ENCODE results near the gene PLEKHG7. TPM values are rescaled to one million over a fixed set of nuclear protein-coding genes. Genes with fewer than 3 reads are reported as not detected.

Gene PLEKHG7
- total and polyA plus RNA-seq, 2 of the 8 experiments (the other 6 are each of a cell fraction or from before 2014, with no cell fraction given), result not detected

DNA sequence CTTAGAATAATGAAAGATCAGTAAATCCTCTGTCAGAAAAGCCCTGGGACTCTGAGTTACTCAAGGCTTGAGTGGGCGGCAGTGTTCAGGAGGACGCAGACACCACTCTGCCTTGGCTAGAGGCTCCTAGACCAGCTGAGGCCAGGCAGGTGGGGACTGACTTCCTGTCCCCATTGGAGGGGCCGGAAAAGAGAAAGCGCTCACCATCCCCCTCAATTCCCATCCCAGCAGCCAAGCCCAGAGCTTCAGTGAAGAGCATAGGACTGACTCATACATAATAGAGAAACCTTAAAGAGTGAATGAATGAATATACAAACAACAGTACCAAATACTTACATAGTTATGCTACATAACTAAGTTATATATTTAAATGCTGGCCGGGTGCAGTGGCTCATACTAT lies 62.0 kb downstream of the PLEKHG7 start:
- Histone ChIP-seq H2BK120ac (replicated peaks; ENCODE audit: low read depth, low read length) (no peak overlapping the region), H4K8ac (ENCODE audit: extremely low read depth, insufficient read depth, low read length) (no peak overlapping the region), H3K9ac (replicated peaks in 1 of 4; ENCODE audit: extremely low read depth in 1 of 4, low read depth in 3 of 4, low read length in 3 of 4) (no peak overlapping the region), H2AFZ (ENCODE audit: low read length) (no peak overlapping the region), H3K27ac (ENCODE audit: low read depth, low read length) (no peak overlapping the region), H3K79me1 (ENCODE audit: low read depth, low read length) (no peaks in the 10 kb centered on the region), H4K20me1 (replicated peaks in 1 of 2; ENCODE audit: control insufficient read depth in 1 of 2, insufficient read depth in 2 of 2, low read length in 2 of 2) (no peaks in the 10 kb centered on the region), H3K27me3 (replicated peaks in 1 of 4; ENCODE audit: control insufficient read depth in 3 of 4, extremely low read depth in 1 of 4, insufficient read depth in 3 of 4, low read length in 3 of 4) (no peaks in the 10 kb centered on the region), H3K23me2 (ENCODE audit: low read depth, low read length) (no peaks in the 10 kb centered on the region), H2AK5ac (ENCODE audit: low read depth, low read length) (no peak overlapping the region), H4K5ac (ENCODE audit: insufficient read length, low read depth, low read length) (no peak overlapping the region), H3K14ac (ENCODE audit: insufficient read length) (no peak overlapping the region), H3K56ac (replicated peaks; ENCODE audit: insufficient read length, low read depth, low read length) (no peak overlapping the region), H2BK5ac (ENCODE audit: low read depth, low read length) (no peak overlapping the region), H3K79me2 (ENCODE audit: control insufficient read depth in 1 of 2, insufficient read depth in 2 of 2, low read length in 2 of 2) (no peaks in the 10 kb centered on the region), H3K36me3 (ENCODE audit: control insufficient read depth in 2 of 4, insufficient read depth in 4 of 4, low read length in 3 of 4) (no peaks in the 10 kb centered on the region), H3K18ac (ENCODE audit: extremely low read depth, low read length) (no peak overlapping the region), H2BK20ac (ENCODE audit: low read length) (no peak overlapping the region), H4K91ac (replicated peaks; ENCODE audit: insufficient read length, low read length) (no peak overlapping the region), H3K23ac (ENCODE audit: insufficient read length) (no peak overlapping the region), H3K4me2 (ENCODE audit: insufficient read depth in 1 of 2, low read depth in 2 of 2, low read length in 2 of 2) (no peak overlapping the region), H2BK12ac (ENCODE audit: low read depth, low read length) (no peak overlapping the region), H3K4me1 (replicated peaks in 1 of 4; ENCODE audit: control insufficient read depth in 3 of 4, insufficient read depth in 4 of 4, low read length in 3 of 4) (peaks cover 0 to 4% (median 2%) of the 10 kb centered on the region in 4 experiments; a peak in 3 of 7 replicates), H3K9me3 (ENCODE audit: insufficient read depth in 2 of 2, low read depth in 1 of 2, low read length in 1 of 2) (no peaks in the 10 kb centered on the region), H2BK15ac (ENCODE audit: low read length) (no peak overlapping the region), H3K4me3 (ENCODE audit: extremely low read depth in 1 of 4, insufficient read depth in 2 of 4, low read depth in 3 of 4, low read length in 4 of 4) (no peak overlapping the region), H3K4ac (replicated peaks; ENCODE audit: insufficient read length, low read depth, low read length) (no peak overlapping the region)
- ChIA-PET CTCF (ENCODE audit: partially characterized antibody) (interaction anchor here (1.0 kb wide), 1 partner anchor 21 kb away, joined by 3 read pairs; no protein-coding TSS in a partner anchor), POLR2A (ENCODE audit: partially characterized antibody) (no interaction called here)
- 96% methylated on average over 5 of the region's 5 CpGs; no CpG with 5 or more reads in 1 of the 2 experiments for WGBS, 2 experiments (ENCODE audit: extremely low coverage in 1 of 2, insufficient coverage in 1 of 2, insufficient read length in 1 of 2, insufficient replicate concordance in 2 of 2, low coverage in 1 of 2, low lambda C conversion rate in 2 of 2, missing lambda C conversion rate in 1 of 2)
- DNase-seq (ENCODE audit: low read depth in 1 of 2, low spot score in 2 of 2) (no peak), FAIRE-seq (no peak)
- TF ChIP-seq EP300 (IDR thresholded peaks at IDR 0.05; ENCODE audit: borderline replicate concordance in 1 of 2, low read depth in 2 of 2, low read length in 2 of 2), result no peak
- TF ChIP-seq SRF (IDR thresholded peaks at IDR 0.05; ENCODE audit: low read depth, low read length), result no peak
- no peak for TF ChIP-seq ZNF274 (IDR thresholded peaks at IDR 0.05; ENCODE audit: borderline replicate concordance, extremely low read depth, low read length)
- no peak for TF ChIP-seq HDAC6 (IDR thresholded peaks at IDR 0.05; ENCODE audit: low read depth, low read length)
- TF ChIP-seq, protein P1, sequence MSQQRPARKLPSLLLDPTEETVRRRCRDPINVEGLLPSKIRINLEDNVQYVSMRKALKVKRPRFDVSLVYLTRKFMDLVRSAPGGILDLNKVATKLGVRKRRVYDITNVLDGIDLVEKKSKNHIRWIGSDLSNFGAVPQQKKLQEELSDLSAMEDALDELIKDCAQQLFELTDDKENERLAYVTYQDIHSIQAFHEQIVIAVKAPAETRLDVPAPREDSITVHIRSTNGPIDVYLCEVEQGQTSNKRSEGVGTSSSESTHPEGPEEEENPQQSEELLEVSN (IDR thresholded peaks at IDR 0.05), result no peak
- TF ChIP-seq TAF7 (optimal IDR thresholded peaks at IDR 0.05; ENCODE audit: borderline replicate concordance, low read depth, low read length), result no peak
- no peak for TF ChIP-seq SIX5 (IDR thresholded peaks at IDR 0.05; ENCODE audit: low read depth, low read length)

All from H1 (cell line).